ENCODE data around the gene JMJD8.

Gene JMJD8

DNA sequence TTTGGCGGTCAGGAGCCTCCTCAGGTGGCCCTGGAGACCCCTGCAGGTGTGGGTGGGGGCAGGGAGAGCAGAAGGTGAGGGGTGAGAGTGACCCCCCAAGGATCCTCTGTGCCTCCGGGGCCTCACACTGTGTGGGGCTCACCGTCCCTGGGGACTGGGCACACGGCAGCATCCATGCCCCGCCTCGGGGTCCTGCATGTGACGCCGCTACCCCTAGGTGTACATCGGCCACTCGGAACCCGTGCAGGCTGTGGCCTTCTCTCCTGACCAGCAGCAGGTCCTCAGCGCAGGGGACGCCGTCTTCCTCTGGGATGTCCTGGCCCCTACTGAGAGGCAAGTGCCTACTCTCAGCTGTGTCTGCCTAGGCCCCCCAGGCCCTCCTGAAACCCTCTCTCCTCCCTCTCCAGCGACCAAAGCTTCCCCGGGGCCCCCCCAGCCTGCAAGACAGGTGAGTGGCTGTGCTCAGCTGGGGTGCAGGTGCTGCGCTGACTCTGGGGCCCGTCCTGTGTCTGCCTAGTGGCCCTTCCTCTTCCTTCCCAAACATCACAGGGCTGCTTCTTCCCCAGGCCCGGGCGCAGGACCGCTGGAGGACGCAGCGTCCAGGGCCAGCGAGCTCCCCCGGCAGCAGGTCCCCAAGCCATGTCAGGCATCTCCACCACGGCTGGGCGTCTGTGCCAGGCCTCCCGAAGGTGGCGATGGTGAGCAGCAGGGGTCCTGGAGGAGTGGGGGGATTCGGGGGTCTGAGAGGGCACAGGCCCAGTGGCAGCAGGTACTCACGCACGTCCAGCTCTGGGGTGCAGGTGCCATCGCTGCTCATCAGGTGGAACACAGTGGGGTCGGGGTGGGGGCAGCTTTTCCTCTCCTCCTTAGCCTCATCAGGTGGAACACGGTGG is 25.2 kb downstream of the JMJD8 start:
- DNase-seq: no peak

DNA sequence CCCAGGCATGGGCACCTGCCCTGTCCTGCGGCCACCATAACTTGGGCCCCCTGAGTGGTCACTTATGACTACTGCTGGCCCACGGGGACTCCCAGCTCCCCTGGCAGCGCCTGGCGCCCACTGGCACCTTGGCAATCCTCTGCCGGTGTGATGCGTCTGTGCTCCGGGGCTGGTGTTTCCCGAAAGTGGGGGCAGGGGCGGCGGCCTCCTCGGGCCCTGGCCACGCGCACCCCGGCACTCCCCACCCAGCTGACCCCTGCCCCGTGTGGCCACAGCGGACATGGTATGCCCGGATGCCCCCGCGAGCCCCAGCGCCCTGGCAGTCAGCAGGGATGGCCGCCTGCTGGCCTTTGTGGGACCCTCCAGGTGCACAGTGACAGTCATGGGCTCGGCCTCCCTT is 26.6 kb downstream of the JMJD8 start:
- no peak for DNase-seq

DNA sequence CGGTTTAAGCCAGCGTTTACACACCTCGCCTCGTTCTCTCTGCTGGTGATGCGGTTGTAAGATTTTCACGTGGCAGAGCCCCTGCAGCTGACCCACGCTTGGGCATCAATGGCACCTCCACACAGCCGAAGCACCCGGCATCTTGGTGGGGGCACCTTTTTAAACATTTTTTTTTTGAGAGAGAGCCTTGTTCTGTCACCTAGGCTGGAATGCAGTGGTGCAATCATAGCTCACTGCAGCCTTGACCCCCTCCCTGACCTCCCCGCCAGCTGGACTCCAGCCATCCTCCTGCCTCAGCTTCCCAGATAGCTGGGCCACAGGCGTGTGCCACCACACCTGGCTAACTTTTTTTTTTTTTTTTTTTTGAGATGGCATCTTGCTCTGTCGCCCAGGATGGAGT is 30.1 kb downstream of the JMJD8 start:
- DNase-seq: no peak

DNA sequence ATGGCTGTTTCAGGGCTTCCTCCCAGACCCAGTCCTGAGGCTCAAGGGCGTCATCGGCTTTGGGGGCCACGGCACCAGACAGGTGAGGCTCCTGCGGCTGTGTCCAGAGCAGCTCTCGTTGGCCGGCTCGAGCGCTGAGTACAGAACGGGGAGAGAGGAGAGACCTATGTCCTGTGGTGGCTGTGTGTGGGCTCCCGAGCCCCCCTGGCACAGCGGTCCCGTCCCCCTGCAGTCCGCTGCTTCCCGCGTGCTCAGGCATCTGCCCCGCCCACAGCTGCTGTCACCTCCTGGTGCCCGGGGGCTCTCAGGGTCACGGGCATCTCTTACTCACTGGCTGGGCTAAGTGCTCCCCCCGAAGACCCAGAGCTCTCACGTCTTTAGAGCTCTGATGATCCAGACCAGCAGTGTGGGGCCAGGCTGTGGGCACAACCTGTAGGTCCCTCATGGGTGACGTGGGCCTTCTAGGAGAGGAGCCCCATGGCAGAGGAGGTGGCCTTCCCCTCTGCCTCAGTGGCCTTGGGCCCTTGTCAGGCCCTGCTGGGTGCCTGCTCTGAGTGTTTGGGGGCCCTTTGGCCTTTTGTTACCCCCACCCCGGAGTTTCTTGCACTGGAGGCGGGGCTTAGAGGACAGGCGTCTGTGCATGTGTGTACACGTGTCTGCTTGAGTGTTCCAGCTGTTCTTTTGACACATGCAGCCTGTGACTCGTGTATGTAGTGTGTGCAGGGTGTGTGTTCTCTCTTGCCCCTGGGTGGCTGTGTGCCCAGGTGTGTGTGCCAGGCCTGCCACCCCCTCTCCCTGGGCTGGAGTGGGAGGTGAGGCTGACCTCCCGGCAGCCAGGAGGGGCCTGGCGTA is 31.5 kb downstream of the JMJD8 start:
- DNase-seq: no peak

DNA sequence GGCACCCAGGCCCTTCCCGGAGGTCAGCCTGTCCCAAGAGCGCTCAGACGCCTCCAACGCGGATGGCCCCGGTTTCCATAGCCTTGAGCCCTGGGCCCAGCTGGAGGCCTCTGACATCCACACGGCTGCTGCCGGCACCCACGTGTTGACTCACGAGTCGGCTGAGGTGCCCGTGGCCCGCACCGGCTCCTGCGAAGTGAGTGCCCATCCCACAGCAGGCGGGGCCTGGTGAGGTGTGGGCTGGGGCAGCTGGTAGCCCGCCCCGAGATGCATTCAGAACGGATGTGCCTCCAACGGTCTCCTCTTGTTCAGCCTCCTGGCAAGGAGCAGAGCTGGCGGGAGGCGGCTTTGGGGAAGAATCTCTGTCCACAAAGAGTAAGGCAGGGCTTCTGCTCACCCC is 32.3 kb downstream of the JMJD8 start:
- DNase-seq: no peak

DNA sequence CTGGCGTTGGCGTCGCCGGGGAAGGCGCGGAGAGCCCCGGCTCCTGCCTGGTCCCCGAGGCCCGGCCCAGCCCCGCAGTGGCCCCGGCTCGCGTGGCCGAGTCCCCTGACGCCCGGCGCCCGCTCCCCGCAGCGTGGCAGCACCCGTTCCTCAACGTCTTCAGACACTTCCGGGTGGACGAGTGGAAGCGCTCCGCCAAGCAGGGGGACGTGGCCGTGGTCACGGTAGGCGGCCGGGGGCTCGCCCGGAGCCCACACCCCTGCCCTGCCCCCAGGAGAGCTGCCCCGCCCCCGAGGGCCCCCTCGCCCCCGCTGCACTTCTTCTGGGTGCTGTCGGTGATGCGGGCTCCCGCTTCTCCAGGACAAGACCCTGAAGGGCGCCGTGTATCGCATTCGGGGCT is 34.5 kb downstream of the JMJD8 start:
- DNase-seq: no peak

DNA sequence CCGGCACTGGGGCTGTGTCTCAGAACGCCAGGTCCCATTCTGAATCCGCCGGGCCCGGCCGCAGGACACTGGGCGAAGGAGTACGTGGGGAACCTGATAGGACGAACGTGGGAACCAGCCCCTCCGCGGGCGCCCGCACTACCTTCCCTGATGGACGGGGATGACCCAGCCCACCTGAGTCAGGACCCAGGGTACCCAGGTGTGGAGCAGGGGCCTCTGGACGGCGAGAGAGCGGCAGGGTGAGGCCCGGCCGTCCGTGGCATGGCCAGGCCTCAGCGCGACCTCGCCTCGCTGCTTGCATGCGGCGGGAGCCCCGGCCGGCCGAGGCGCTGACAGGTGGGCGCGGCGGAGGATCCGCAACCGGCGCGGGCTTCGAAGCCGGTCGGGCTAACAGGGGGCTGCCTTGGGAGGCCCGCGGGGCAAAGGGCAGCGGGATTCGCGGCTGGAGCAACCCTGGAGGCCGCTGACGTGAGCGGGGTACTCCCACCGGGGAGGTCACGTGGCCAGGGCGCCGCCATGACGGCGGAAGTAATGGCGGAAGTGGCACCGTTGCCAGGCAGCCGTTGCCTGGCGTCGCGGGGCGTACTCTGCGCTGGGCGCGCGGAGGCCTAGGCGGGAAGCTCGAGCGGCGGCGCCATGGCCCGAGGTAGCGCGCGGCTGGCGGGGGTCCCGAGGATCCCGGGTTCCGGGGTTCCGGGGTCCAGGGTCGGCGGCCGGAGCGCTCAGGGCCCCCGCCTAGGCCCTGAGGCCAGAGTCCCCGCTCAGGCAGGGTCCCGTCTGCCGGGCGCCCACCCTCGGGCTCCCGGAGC is 35.1 kb downstream of the JMJD8 start, which contains the start of gene WDR90:
TSS of gene WDR90 (plus strand) at position 585 of the 809 bp plus-strand sequence. CDS start at position 637, 52 bp downstream.
- DNase-seq: peak; percentile 68

DNA sequence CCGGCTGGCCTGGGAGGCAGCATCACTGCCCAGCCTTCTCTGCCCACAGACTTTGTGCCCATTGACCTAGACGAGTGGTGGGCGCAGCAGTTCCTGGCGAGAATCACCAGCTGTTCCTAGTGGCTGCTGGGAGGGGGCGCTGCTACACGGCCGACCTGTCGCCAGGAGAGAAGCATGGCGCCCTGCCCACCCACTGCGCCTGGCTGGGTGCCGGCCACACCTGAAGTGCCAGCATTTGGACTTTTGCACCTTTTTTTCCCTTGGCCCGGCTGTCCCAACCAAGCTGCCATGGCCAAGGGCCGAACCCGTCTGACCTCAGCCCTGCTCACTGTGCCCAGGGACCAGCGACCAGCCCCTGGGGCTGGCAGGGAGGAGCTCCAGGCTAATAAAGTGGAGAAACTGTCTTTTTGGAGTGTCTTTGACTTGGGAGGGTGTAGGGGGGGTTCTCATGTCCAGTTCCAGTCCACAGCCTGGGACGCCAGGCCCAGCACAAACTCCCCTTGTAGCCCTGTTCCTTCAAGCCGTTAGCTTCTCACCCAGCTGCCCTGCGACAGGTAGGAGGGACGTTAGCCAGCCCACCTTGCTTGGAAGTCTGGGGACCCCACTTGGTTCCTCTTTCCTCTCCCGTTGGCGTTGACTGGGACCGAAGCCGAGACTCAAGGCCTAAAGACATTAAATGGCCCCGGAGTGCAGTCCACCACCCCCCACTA is 35.9 kb downstream of the JMJD8 start:
- no peak for DNase-seq

DNA sequence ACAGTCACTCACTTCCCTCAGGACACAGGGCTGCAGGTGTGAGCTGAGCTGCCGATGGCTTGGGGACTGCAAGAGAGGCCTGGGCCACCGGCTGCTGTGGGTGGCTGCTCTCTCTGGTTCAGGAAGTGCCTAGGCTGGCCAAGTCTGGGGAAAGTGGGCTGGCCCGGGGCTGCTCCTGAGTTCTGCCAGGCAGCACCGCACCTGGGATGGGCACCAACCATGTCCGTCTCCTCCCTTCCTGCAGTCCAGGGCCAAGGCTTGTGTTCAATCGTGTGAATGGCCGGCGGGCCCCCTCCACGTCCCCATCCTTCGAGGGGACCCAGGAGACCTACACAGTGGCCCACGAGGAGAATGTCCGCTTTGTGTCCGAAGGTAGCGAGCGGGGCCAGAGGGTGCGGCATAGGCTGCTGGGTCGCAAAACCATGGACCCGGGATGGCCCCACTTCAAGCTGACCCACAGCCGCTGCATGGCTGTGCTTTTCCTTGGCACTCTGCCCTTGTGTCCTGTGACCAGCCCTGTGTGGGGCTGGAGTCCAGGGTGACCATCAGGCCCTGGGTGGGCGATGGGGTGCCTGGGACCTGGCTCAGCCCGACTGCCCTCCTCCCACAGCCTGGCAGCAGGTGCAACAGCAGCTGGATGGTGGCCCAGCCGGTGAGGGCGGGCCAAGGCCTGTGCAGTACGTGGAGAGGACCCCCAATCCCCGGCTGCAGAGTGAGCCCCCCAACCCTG is 36.8 kb downstream of the JMJD8 start:
- DNase-seq: no peak

DNA sequence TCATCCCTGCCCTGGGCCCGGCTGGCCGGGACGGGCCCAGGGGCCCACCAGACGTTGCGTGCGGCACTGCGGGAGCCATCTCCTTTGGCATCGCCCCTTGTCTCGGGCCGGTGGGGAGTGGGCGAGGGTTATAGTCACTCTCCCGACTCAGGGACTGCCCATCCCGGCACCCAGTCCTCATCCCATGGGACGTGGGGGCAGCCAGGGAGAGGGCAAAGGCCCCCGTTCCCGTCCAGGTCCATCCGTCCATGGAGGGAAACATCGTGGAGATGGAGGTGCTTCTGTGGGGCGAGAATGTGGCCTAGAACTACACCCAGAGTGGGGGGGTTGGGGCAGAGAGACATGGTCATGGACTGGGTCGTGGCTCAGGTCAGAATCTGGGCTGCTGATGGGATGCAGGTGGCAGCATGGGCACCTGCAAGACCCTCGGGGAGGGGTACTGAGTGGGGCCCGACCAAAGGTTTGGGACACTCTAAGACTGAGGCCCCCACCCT is 37.4 kb downstream of the JMJD8 start:
- no peak for DNase-seq

DNA sequence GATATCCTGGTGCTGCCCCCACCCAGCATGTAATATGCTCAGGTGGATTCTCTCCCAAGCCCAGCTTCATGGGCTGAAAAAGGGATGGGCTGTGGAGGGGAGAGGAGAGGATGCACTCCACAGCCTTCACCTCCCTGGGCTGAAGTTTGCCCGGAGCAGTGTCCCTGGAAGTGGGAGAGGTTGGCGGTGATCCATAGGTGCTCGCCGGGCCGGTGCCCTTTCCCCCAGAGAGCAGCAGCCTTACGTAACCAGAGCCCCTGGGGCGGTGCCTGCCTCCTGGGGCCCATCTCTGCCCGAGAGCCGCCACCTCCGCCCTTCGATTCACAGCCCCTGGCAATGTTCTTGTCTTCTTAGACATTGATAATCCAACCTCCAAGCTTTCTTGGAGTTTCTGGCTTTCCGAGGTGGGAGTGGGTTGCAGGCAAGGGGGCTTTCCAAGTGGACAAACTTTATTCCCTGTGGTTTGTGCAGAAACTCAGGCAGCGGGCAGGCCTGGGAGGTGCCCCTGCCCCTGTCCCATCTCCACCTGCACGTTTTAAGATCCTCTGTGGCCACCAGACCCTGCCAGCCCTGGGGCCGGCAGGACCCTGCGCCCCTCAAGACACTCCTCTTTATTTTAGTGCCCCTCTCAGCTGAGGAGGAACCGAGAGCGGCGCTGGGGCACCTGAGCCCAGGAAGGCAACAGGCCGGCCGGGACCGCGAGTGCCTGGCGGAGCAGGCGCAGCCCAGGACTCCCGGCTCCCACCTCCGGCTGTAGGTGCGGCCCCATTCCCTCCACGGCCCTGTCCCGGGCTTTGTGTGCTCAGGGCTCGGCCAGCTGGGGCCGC is 38.1 kb downstream of the JMJD8 start:
- DNase-seq: no peak

DNA sequence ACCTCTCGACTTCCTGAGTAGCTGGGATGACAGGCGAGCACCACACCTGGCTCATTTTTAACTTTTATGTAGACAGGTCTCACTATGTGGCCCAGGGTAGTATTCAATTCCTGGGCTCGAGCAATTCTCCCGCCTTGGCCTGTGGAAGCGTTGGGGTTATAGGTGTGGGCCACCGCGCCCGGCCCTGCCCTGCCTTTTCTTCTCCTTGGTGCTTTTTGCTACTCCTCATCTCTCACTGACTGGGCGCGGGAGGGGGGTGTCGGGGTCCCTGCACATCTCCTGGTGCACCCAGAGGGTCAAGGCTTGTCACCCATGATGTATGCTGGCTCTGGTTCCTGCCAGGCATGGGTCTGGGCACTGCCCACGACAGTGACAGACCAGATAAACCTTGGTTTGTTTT is 39.6 kb downstream of the JMJD8 start:
- DNase-seq: no peak

DNA sequence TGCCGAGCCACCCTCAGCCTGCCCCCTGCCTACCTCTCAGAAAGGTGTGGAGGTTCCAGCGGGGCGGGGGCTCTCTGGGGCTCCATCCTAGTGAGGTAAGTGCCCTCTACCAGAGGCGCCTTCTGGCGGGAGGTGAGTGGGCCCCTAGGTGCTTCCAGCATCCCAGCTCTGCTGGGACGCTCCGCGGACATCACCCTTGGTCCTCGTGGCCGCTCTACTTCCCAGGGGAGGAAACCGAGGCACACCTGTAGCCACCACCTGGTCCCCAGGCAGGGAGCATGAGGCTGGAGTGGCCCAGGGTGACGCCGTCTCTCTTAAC is 41.1 kb downstream of the JMJD8 start:
- no peak for DNase-seq

DNA sequence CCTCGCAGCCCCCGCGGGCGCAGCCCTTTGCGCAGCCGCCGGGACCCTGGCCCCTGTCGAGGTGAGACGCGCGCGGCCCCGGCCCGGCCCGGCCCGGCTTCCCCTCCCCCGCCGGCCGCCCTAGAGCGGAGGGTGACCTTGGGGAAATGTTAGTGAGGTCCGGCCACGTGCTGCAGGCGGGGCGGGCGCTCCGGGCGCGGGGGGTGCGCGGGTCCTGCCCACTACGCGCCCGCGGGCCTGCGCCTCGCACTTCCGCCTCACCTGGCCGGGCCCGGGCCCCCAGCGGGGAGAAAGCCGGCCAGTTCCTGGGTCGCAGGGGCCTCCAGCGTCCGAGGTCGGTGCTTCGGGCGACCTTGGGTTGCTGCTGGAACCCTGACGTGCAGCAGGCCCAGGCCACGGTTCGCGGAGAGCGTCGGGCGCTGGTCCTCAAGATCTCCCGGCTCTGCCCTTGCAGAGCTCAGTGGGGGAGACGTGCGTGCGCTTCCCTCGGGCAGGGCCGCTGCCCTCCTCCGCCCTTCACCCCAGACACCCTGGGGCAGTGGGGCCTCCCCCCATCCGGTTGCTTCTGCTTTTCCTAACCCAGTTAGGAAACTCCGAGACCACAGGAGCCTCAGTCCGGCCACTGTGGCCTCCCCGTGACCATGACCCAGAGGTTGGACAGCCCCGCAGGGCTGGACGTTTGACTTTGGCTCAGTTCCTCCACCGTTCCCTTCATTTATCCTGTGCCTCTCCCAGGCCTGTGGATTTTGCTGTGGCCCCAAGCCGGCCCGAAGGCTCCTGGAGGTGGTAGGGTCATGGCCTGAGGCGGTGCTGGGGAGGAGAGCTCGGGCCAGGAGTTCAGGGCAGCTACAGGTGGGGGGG is 41.7 kb downstream of the JMJD8 start:
- no peak for DNase-seq

DNA sequence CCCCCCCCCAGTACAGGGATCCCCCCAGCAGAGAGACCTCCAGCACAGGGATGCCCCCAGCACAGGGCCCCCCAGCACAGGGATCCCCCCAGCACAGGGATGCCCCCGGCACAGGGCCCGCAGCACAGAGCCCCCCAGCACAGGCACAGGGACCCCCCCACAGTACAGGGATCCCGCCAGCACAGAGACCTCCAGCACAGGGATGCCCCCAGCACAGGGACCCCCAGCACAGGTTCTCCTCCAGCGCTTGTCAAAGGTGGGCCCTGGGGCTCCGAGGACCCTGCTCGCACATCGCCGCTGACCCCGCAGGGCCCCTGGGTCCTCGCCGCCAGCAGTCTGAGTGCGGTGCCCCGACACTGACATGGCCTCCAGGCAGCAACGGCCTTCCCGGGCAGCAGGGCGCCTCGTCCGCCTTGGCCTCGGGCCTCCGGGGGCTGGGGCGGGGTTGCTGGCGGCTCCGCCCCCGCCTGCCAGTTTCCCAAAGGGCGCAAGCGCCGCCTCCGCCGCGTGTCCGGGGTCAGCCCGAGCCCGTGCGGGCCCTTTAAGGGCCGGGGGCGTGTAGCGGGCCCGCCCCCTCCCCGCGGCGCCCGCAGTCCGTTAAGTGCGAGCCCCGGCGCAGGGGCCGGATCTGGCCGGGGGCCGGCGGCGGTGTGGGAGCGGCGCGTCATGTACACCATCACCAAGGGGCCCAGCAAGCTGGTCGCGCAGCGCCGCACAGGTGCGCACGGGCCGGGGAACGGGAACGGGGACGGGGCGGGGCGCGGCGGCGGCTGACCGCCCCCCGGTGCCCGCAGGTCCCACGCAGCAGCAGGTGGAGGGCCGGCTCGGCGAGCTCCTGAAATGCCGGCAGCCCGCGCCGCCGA is 42.6 kb downstream of the JMJD8 start, which contains the start of gene MCRIP2:
TSS of gene MCRIP2 (plus strand) at position 503 of the 863 bp plus-strand sequence. CDS start at position 667, 164 bp downstream.
- no peak for DNase-seq

DNA sequence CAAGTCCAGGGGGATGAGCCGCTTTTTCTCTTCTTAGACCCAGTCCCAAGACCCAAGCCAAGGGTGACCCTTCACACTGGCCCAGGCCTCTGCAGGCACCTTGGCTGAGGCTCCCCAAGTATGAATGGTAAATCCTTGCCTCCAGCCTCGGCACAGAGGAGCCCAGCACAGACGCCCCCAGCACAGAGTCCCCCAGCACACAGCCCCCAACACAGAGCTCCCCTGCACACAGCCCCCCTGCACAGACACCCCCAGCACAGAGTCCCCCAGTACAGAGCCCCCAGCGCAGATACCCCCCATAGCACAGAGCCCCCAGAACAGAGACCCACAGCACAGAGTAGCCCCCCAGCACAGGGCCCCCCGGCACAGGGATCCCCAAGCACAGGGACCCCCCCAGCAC is 43.5 kb downstream of the JMJD8 start:
- no peak for DNase-seq

DNA sequence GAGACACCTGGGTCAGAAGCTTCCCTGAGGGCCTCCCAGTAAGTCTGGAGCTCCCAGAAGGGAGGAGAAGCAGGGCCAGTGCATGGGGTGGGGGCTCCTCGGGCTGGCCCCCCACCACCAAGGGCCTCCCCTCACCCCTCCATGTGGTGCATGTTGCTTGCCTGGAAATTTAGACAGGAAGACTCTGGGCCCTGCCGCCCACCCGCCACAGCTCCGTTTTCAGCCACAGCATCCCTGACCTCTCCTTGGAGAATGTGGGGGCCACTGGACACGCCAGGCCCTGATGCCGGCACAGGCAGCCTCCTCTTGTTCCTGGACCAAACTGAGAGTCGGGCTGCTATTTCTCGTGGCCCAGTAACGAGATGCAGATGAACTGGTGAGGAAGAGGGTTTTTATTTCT is 45.3 kb downstream of the JMJD8 start:
- DNase-seq: no peak

DNA sequence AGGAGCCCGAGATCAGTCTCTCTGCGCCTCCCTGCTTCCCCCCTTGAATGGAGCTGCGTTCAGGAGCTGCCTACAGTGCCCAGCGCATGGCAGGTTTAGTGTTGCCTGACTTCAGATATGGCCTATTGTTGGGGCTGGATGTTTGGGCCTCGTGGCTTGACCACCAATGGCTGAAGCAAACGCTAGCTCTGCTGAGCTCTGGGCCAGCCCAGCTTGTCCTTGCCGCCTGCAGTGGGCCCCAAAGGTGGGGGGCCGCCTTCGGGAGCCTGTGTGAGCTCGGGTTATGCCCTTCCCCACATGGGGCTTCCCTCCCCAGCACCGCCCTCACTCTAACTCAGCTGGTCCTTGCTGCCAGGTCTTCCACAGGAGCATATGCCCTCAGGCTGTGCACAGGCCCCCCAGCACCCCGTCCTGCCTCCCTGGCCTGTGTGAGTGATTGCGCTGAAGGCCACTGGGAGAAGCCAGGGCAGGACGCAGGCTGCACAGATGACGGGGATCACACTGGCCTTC is 46.0 kb downstream of the JMJD8 start:
- no peak for DNase-seq
